NCI-H1105 treated with DMSO at 0.1 percent for 48 hours (cell line): Measurements from ENCODE around the gene NHERF1.

Experiments
- DNase-seq: peaks from one replicate; lab custom pipeline; 2025; lab: John Stamatoyannopoulos, UW

Gene NHERF1

DNA sequence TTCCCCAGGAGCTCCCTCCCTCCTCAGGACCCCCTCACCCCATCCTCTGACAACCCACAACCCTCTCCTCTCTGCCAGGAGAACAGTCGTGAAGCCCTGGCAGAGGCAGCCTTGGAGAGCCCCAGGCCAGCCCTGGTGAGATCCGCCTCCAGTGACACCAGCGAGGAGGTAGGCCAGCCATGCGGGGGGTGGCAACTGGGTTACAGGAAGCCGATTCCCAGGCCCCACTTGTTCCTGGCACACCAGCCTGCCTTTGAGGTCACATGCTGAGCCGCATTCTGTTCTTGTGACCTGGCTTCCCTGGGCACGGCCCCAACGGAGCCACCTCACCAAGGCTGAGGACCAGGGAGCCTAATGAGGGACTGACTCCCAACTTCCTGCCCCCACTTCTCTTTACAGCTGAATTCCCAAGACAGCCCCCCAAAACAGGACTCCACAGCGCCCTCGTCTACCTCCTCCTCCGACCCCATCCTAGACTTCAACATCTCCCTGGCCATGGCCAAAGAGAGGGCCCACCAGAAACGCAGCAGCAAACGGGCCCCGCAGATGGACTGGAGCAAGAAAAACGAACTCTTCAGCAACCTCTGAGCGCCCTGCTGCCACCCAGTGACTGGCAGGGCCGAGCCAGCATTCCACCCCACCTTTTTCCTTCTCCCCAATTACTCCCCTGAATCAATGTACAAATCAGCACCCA is 19.8 kb downstream of the NHERF1 start:
- no peak for DNase-seq

DNA sequence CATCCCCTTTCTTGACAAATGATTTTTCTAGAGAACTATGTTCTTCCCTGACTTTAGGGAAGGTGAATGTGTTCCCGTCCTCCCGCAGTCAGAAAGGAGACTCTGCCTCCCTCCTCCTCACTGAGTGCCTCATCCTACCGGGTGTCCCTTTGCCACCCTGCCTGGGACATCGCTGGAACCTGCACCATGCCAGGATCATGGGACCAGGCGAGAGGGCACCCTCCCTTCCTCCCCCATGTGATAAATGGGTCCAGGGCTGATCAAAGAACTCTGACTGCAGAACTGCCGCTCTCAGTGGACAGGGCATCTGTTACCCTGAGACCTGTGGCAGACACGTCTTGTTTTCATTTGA is 20.3 kb downstream of the NHERF1 start:
- DNase-seq: no peak

DNA sequence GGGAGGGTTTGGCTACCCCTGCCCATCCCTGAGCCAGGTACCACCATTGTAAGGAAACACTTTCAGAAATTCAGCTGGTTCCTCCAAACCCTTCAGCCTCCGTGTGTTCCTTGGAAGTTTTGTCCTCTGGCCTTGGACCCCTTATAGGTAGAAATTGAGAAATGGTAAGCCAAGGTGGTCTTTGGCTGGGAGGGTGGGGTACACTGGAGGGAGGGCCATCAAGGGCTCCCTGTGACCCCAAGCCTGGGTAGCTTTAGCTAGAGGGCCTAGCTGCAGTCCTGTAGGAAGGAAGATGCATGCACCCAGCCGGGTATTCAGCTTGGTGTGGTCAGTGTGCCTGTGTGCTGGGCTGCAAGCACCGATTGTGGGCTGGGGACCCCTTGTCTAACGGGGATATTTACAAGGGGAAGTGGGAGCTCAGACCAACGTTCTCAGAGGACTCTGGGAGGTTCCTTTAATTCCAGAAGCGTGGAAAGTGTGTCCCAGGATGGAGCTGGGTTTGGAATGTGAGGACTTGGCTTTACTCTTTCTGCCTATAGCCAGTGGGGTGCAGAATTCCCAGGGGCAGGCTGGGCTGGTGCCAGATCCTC is 20.9 kb downstream of the NHERF1 start:
- no peak for DNase-seq

DNA sequence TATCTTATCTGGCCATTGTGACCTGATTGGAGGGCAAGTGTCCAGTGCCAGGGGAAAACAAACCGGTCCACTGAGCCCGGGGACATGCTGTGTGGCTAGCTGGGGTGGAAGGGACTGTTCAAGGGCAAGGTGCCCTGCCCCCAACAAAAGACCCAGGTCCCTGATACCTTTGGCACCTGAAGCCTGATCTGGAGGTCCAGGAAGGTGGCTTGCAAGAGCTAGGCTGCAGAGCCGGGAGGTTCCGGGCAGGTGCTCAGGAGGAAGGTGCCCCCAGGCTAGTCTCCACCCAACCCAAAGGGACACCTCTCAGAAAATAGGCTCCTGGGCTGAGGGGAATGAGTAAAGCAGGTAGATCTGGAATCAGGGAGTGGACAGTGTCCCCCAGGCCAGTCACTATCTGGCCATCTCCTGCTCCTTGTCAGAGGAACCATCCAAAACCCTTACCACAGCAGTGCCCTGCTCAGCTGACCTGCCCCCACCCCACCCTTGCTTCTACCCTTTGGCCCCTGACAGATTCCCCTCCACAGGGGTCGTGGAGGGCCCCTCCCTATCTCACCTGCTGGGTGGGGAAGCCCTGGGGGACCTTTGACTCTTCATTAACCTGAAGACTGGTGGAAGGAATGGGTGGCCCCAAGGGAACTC is 21.5 kb downstream of the NHERF1 start:
- DNase-seq: no peak

DNA sequence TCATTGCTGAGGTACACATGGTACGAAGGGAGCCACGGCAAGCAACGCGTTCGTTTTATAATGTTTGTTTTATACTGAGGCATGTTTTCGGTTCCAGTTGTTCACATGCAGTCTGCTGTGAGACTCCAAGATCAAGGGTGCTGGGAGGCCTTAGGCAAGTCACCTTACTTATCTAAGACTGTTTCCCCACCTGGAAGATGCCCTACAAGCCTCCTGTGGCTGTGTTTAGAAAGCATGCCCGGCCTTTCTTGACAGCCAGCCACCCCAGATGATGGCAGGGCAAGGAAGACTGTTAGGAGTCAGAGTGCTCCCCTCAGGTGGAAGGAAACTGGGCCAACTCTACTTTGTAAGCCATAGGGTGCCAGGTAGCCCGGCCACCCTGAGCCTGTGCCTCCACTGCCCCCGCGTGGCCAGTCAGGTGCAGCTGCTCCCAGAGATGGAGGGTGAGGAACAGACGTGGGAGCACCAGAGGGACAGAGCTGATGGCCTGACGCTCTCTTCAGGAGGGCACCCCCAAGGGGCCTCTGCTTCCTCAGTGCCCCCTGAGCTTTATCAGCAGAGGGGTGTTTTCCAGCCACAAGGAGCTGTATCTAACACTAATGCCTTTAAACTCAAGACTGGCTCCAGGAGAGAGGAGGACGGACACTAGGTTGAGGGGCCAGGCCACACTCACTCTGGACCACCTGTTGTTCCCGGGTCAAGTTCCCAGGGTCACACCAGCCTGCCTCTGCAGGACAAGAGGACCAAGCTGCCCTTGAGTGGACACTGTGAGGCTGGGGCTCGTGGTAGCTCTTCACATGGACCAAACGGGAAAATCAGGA is 22.3 kb downstream of the NHERF1 start:
- peak; percentile 8 for DNase-seq

DNA sequence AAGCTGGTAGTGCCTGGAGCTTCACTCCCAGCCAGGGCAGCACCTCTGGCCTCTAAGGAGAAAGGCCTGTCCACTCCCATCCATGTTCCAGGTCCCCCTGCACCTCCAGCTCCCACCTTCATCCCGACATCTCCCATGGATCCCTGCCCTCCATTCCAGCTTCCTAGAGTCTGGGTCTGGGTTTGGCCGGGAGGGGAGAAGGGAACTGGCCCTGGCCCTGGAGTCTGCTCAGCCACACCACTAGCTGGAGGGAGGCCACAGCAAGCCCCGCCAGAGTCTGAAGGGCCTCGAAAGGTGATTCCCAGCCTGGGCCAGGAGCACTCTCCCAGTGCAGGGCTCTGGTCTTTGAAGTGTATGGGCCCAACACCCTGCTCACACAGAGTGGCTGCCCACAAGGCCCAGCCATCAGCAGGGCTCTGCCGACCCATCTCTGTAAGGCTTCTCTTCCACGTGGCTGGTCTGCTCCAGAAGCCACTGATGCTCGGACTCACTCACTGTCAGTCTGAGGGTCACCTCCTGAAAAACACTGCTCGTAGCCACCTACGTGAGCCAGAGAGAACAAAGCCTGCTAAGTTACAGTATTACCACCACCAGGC is 23.0 kb downstream of the NHERF1 start:
- DNase-seq: no peak

DNA sequence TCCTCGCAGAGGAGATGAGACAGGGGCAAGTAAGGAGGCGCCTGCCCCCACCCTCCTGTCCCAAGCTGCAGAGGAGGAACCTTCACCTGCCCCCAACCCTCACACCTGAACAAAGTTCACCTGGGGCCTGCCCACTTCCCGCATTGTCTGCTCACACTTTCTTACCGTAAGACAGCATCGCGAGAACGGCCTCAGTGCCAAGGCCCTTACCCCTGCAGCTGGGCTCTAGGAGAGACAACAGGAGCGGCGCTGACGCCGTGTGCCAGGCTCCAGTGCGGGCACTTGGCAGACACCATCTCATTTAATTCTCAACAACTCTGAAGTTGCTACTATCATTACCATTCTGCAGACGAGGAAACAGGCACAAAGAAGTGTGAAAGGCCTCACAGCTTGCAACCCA is 23.6 kb downstream of the NHERF1 start:
- DNase-seq: no peak

DNA sequence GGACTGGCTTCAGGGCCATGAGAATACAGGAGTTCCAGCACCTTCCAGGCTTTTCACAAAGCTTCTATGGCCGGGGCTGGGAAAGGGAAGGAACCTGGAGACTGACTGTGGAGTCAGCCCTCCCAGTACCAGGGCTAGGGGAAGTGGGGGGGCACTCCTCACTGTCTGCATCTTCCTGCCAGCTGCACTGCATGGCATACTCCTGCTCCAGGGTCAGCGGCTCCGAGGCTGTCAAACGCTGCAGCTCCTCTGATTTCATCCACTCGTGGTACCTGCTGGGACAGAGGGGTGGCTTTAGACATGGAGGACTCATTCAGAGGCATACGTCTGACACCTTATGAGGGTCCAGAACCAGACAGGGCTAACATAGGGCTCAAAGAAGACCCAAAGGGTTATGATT is 25.0 kb downstream of the NHERF1 start:
- no peak for DNase-seq

DNA sequence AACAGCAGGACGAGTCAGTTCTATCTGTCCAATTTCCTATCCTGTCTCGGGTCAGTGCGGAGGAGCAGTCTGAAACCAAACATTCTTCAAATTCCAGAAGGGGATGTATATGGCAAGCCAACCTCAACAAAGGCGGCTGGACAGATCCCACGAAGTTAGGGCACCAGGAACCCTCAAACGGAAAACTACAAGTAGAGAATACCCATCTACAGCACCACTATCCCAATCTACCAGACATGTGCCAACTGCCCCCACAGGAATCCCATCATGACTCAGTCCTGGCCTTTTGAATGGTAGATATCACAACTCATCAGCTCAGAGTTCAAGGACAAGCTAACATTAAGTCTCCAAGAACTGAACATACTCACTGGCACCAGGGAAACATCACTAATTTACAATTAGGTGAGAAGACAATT is 25.5 kb downstream of the NHERF1 start:
- no peak for DNase-seq

DNA sequence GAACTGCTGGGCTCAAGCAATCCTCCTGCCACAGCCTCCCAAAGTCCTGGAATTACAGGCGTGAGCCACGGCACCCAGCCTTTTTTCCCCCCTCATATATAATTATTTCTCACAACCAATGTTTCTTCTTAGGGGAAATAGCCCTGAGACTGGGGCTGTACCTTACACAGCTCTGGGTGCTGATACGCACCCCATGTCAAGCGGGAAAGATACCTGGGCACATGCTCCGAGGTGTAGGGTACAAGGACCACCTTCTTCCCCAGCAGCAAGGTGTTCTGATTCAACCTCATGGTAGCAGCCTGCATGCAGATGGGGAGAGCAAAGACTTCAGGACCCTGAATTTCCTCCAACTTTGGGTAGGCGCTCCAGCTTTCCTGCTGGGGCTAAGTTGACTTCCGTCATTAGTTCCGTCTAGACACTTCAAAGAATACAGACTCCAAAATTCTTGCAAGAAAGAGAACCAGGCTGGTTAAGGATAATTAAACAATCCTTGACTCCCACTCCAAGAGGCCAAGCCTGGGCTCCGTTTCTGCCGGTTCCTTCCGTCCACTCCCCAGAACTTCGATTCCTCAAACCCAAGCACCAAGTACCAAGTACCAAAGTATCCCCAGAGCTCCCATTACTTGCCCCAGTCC is 27.1 kb downstream of the NHERF1 start:
- DNase-seq: no peak

DNA sequence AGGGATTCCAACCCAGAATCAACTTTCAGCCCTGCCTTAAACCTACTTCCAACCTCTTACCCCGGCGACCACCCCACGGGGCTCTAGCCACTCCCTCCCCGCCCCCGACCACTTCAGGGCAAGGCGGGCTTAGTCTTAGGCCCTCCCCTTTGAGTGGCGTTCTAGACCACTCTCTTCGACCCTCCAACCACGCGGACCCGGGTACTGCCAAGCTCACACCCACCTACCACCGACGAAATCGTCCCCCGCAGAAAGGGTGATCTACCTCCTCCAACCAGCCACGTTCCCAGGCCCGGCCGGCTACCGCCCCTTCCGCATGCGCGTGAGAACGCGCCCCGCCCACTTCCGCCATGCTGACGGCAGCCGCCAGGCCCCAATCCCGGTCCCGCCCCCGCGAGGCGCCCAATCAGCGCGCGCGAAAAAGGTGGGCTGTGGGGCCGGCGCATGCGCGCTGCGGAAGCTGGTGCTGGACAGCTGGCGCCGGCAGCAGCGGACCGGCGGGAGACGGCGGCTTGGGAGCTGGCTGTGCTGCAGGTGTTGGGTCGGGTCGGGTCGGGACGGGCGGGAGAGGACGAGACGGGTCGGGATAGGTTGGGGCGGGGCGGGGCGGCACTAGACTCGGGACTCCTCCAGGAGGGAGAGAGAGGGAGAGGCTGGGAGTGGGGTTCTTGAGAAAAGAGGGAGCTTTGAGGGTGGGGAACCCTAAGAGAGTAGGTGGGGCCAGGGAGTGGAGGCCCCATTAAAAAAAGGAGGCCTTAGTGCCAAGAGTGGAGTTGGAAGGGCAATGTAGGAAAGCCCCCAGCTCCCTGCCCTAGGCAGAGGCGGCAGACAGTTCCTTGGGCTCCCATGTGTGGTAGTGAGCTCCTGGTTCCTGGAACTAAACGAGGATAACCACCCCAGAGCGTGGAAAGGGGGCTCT is 27.9 kb downstream of the NHERF1 start, which contains the start of gene NAT9:
Gene NAT9 (minus strand): TSS at position 302 of the 919 bp plus-strand sequence. CDS start 647 bp downstream, outside the sequence.
- peak; percentile 90 for DNase-seq

DNA sequence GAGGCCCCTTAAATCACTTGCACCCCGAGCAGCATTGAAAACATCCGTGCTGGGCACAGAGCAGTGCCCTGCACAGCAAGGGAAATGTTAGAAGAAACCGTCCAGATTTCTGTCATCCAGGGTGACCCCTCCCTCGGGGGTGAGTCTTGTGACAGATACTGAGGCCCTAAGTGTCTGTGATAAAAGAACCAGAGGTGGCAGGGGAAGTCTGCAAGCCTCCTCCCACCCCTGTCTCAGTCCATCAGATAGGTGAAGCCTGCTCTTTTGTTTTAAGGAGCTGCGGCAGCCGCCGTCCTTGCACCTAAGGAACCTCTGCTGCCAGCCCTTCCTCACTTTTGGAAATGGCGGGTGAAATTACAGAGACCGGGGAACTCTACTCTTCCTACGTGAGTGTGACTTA is 28.6 kb downstream of the NHERF1 start:
- DNase-seq: no peak

DNA sequence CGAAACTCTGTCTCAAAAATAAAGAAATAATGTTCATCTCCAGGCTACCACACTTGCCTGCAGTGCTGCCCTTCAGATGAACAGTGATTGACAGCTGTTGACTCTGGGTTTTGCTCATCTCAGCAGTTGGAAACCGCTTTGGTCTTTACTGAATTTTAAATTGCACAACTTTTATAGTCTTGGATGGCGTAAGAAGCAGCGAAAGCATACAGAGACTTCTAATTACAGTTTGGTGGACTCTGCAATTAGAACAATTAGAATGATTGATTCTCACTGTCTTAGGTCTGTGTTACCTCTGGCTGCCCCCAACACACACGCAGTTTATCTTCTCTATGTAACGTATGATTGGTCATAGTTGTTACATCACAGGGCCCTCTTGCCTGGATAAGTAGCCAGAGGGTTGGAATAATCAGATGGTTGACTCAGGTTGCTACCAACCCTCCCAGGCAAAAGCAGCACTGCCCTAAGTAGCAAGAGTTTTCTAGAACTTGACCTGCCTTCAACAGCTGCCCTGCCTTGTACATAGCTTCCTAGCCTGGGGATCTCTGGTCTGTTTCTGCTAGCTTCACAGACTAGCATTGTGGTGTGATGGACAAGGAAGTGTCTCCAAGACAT is 29.6 kb downstream of the NHERF1 start:
- DNase-seq: no peak

DNA sequence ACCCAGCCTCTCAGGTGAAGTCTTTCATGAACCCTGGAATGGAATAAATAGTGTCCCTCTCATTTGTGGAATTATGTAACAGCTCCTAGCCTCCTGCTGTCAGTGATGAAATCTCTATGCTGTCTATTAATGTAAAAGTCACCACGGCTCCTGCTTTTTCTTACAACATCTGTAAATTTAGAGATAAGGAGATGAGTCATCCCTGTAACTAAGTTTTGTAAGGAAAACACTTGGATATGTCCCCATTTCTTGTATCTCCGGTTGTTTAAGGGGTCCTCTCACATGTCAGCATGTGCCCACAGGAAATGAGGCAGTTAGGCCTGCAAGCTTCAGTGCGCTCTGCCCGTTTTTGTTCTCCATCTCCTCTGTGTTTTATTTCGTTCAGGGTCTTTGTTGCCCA is 30.5 kb downstream of the NHERF1 start:
- no peak for DNase-seq

DNA sequence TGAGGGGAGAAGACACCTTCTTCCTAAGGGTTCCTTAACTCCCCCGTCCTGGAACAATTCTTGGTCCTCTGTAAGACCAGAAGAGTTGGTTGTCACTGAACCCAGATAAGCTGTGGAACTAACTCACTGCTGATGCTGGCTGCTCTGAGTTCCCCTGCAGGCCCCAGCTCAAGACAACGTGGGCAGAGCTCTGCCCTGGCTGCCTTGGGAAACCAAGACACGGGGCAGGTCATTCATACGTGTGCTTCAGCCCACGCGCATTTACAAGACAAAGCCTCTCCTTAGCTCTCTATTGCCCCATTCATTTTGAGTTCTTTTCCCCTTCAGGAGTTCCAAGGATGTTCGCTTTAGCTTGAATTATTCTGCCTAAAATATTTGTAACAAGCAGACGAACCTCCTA is 31.1 kb downstream of the NHERF1 start:
- DNase-seq: no peak

DNA sequence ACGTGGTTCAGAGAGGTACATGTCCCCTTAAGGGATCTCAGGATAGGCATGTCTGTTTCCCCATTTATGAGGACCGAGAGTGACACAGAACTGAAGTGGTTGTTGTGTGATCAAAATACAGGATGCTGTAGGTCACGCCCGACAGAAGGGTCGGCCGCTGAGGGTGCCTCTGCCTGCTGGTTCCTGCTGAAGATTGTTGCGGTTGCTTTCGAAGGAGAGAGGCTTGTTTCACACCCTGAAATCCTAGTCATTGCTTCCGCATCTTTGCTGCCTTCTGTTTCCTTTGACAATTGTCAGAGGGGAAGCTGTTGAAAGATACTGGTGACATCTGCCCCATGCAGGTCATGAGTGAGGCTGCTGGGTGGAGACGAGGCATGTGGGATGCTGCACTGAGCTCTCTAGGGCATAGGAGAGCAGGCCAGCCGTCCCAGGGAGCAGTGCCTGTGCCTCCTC is 31.5 kb downstream of the NHERF1 start:
- no peak for DNase-seq

DNA sequence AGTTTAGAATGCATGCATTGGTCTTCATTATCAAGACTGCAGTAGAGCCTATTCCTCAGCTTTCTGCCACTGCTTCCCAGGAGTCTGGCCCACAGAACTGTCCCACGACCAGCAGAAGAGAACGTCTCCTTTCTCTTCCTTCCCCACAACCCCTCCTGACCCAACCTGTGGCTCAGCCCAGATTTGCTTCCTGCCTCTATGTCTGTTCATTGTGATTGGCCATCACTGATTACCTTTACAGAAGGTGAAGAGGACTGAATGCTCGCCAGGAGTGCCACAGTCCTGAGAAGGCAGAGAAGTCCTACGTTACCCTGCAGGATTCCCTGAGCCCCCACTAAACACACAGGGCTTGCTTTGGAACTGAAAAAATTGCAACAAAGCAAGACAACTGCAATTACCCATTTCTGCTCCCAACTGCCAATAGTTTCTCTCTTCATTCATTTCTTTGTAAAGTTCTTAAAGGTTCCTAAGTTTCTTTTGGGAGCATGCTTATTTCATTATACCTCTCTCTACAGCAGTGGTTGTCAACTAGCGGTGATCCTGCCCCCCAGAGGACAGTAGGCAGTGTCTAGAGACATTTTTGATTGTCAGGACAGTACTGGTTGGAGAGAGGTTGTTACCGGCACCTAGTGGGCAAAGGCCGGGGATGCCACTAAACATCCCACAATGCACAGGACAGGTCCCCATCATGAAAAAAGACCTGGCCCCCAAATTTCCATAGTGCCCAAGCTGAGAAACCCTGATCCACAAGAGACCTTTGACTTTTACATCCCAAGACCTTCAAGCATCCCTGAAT is 32.2 kb downstream of the NHERF1 start:
- no peak for DNase-seq

DNA sequence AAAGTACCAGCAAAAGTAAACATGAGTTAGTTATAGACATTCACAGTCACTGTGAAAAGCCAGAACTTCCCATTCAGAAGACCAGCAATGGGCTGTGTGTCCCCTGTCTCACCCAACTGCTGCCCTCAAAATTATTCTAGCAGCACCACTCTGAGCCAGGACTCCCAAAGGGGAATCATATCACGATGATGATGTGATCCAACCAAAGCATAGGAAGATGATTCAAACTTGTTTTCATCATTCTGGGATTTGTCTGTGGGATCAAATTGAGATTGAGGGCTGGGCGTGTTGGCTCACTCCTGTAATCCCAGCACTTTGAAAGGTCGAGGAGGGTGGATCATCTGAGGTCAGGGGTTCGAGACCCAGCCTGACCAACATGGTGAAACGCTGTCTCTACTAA is 34.1 kb downstream of the NHERF1 start:
- DNase-seq: no peak

DNA sequence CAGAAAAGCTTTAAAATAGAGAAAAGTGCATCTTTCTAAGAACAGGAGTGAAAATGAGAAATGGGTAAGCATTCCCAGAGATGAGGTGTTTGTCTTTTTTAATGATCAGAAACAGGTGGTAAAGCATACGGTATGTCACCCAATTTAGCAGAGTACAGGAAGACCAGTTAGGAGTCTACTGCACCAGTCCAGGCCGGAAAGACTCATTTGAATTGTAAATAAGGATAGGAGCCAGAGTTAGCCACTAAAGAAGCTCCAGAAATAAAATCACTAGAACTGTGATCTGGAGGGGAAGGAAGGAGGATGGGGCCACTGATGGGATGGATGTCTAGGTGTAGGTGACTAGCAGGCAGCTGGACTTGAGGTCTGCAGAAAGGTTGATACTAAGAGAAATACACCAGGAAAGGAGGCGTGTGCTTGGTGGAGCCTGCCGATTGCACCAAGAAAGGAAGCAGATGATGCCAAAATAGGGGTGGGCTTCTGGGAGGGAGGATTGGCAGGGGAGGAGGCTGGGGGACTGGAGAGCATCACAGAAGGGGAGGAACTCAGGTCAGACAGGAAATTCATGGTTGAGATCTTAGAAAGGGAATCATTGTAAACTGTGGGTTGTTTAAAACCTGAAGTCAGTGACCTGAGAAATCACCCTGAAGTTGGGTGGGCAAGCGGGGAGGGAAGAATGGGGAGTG is 35.8 kb downstream of the NHERF1 start:
- no peak for DNase-seq
